HepG2 (cell line): ENCODE results near the gene CCDC122. TPM values are rescaled to one million over a fixed set of nuclear protein-coding genes. Genes with fewer than 3 reads are reported as not detected.

Source experiments
- ATF1 ChIP-seq: IDR thresholded peaks from 2 replicates; pipeline ENCODE4 v1.6.1; 2016; ENCODE audit warnings: mild to moderate bottlenecking, control low read depth
- CHCHD3 ChIP-seq: sonication (generic); formaldehyde crosslinking; IDR thresholded peaks from 2 replicates; pipeline ENCODE4 v1.8.0; 2022; ENCODE audit warnings: mild to moderate bottlenecking, missing genetic modification reagents, moderate library complexity
- ELK4 ChIP-seq: sonication (generic); formaldehyde crosslinking; IDR thresholded peaks from 2 replicates; pipeline ENCODE4 v1.9.0; 2021; ENCODE audit warnings: missing genetic modification reagents, borderline replicate concordance
- ETV5 ChIP-seq: IDR thresholded peaks from 2 replicates; pipeline ENCODE4 v1.6.1; 2018; ENCODE audit warnings: missing biosample characterization, missing genetic modification reagents, inconsistent platforms, borderline replicate concordance
- FOXO1 ChIP-seq: sonication (generic); formaldehyde crosslinking; IDR thresholded peaks from 2 replicates; pipeline ENCODE4 v1.4.0; 2020; ENCODE audit warnings: missing genetic modification reagents
- GATAD1 ChIP-seq: IDR thresholded peaks from 2 replicates; pipeline ENCODE4 v1.6.1; 2016; ENCODE audit warnings: missing genetic modification reagents, missing compliant biosample characterization
- ISX ChIP-seq: sonication (generic); formaldehyde crosslinking; conservative IDR thresholded peaks from 2 replicates; pipeline ENCODE4 v1.5.0; 2020; ENCODE audit warnings: missing genetic modification reagents
- KAT8 ChIP-seq: IDR thresholded peaks from 2 replicates; pipeline ENCODE4 v1.6.1; 2016; ENCODE audit warnings: missing genetic modification reagents, missing compliant biosample characterization
- KLF12 ChIP-seq: sonication (generic); formaldehyde crosslinking; IDR thresholded peaks from 2 replicates; pipeline ENCODE4 v1.4.0; 2020; ENCODE audit warnings: missing genetic modification reagents, borderline replicate concordance
- KLF15 ChIP-seq: sonication (generic); formaldehyde crosslinking; IDR thresholded peaks from 2 replicates; pipeline ENCODE4 v1.8.1; 2023; ENCODE audit warnings: borderline replicate concordance, mild to moderate bottlenecking, inconsistent platforms, missing genetic modification reagents, mixed read lengths
- SP4 ChIP-seq: sonication (generic); formaldehyde crosslinking; IDR thresholded peaks from 2 replicates; pipeline ENCODE4 v1.8.1; 2023; ENCODE audit warnings: mild to moderate bottlenecking, missing genetic modification reagents
- SRSF1 ChIP-seq: fragments of 200-400 bp; formaldehyde crosslinking; optimal IDR thresholded peaks from 2 replicates; pipeline ENCODE3; 2017; ENCODE audit warnings: mild to moderate bottlenecking, low read depth, low read length, moderate library complexity
- U2AF2 ChIP-seq: fragments of 200-400 bp; formaldehyde crosslinking; IDR thresholded peaks from 2 replicates; pipeline ENCODE4 v1.6.1; 2017; ENCODE audit warnings: low read depth, mild to moderate bottlenecking, low read length
- YEATS4 ChIP-seq: sonication (generic); formaldehyde crosslinking; IDR thresholded peaks from 2 replicates; pipeline ENCODE4 v1.4.0; 2020; ENCODE audit warnings: missing genetic modification reagents, borderline replicate concordance
- ZBTB14 ChIP-seq: sonication (generic); formaldehyde crosslinking; IDR thresholded peaks from 2 replicates; pipeline ENCODE4 v1.4.0; 2020; ENCODE audit warnings: missing genetic modification reagents
- ZFY ChIP-seq: sonication (generic); formaldehyde crosslinking; IDR thresholded peaks from 2 replicates; pipeline ENCODE4 v1.4.0; 2020; ENCODE audit warnings: missing genetic modification reagents
- ZNF142 ChIP-seq: sonication (generic); formaldehyde crosslinking; IDR thresholded peaks from 2 replicates; pipeline ENCODE4 v1.4.0; 2020; ENCODE audit warnings: missing genetic modification reagents
- ZNF232 ChIP-seq: sonication (generic); formaldehyde crosslinking; IDR thresholded peaks from 2 replicates; pipeline ENCODE4 v1.4.0; 2020; ENCODE audit warnings: missing genetic modification reagents, borderline replicate concordance
- ZNF282 ChIP-seq: fragments of 450-650 bp; IDR thresholded peaks from 2 replicates; pipeline ENCODE4 v1.6.1; 2018; ENCODE audit not compliant: partially characterized antibody
- ZNF44 ChIP-seq: sonication (generic); formaldehyde crosslinking; IDR thresholded peaks from 2 replicates; pipeline ENCODE4 v1.5.1; 2020; ENCODE audit warnings: mild to moderate bottlenecking, missing genetic modification reagents
- ZNF460 ChIP-seq: sonication (generic); formaldehyde crosslinking; IDR thresholded peaks from 2 replicates; pipeline ENCODE4 v1.5.1; 2020; ENCODE audit warnings: missing genetic modification reagents, mild to moderate bottlenecking, borderline replicate concordance
- ZNF709 ChIP-seq: sonication (generic); formaldehyde crosslinking; IDR thresholded peaks from 2 replicates; pipeline ENCODE4 v1.5.0; 2020; ENCODE audit warnings: mild to moderate bottlenecking, missing genetic modification reagents
- ZSCAN12 ChIP-seq: sonication (generic); formaldehyde crosslinking; IDR thresholded peaks from 2 replicates; pipeline ENCODE4 v1.9.0; 2021; ENCODE audit warnings: mild to moderate bottlenecking, missing genetic modification reagents
- polyA plus RNA-seq, 8 experiments: library from polyadenylated mRNA; depleted of rRNA in 3 of 8; stranded (reverse) in 7 of 8; unstranded in 1 of 8; fragments of >200 nt; fragmentation: Illumina TruSeq in 4 of 8; extraction: Trizol in 4 of 8; gene quantifications; 2 replicates each; pipeline versions ENCODE4 v1.2.1 to v1.2.3, GENCODE V29; 2011 to 2016; ENCODE audit warnings: low read depth in 4 of 8, missing spikeins in 1 of 8, mixed read lengths in 1 of 8; ENCODE audit not compliant: insufficient read depth in 1 of 8
- total RNA-seq, 5 experiments: library from RNA; depleted of rRNA; stranded (reverse); fragments of >200 nt; fragmentation: Illumina TruSeq; extraction: Trizol; gene quantifications; 2 replicates each; pipeline ENCODE4 v1.2.3, GENCODE V29; 2016; ENCODE audit warnings: low read depth in 1 of 5

Gene CCDC122
- total and polyA plus RNA-seq, 2 of the 13 experiments (the other 11 are each of a cell fraction or from before 2014, with no cell fraction given) = 0.32 to 3.5 TPM

GRCh38 chr13:43878892-43879754 is at the start of gene CCDC122 (continued):
- no peak for TF ChIP-seq ZNF282
- TF ChIP-seq ZNF142 (CRISPR knock-in tag) = peak; percentile 68; the same call in 1 of the 2 replicates
- peak; percentile 17; the same call in 1 of the 2 replicates for TF ChIP-seq SP4 (CRISPR knock-in tag)
- peak; percentile 83; the same call in 1 of the 2 replicates for TF ChIP-seq YEATS4 (CRISPR knock-in tag)
- peak; percentile 65 for TF ChIP-seq KAT8
- TF ChIP-seq ZFY (CRISPR knock-in tag) = peak; percentile 91
- TF ChIP-seq KLF12 (CRISPR knock-in tag) = peak; percentile 78; the same call in 1 of the 2 replicates
- no peak for TF ChIP-seq ATF1 (CRISPR knock-in tag)
- TF ChIP-seq ISX = no peak; the same call in 1 of the 2 replicates
- no peak for TF ChIP-seq SRSF1
- peak; percentile 92 for TF ChIP-seq ZNF709 (CRISPR knock-in tag)
- peak; percentile 63; the same call in 1 of the 2 replicates for TF ChIP-seq KLF15 (CRISPR knock-in tag)
- TF ChIP-seq ZBTB14 (CRISPR knock-in tag) = no peak
- TF ChIP-seq ETV5 (CRISPR knock-in tag) = no peak; the same call in 1 of the 2 replicates
- TF ChIP-seq ZNF44 (CRISPR knock-in tag) = 0 out of 2 replicates have a peak, but pooled peaks have one; percentile 52
- TF ChIP-seq ZSCAN12 = no peak
- no peak for TF ChIP-seq ZNF460 (CRISPR knock-in tag)
- TF ChIP-seq FOXO1 (CRISPR knock-in tag) = peak; percentile 39; the same call in 1 of the 2 replicates
- no peak for TF ChIP-seq U2AF2
- TF ChIP-seq GATAD1 (CRISPR knock-in tag) = no peak
- no peak for TF ChIP-seq ELK4 (CRISPR knock-in tag)
- no peak for TF ChIP-seq ZNF232 (CRISPR knock-in tag)
- TF ChIP-seq CHCHD3 (CRISPR knock-in tag) = peak; percentile 97
